Measurements from ENCODE around the gene TXNDC12. TPM values are rescaled to one million over a fixed set of nuclear protein-coding genes. Genes with fewer than 3 reads are reported as not detected.

Gene TXNDC12
- total and polyA plus RNA-seq, 9 of the 15 experiments (the other 6 are each of a cell fraction or from before 2014, with no cell fraction given): 17.0 to 60.8 (median 37.8) TPM

- TF ChIP-seq, protein P1, sequence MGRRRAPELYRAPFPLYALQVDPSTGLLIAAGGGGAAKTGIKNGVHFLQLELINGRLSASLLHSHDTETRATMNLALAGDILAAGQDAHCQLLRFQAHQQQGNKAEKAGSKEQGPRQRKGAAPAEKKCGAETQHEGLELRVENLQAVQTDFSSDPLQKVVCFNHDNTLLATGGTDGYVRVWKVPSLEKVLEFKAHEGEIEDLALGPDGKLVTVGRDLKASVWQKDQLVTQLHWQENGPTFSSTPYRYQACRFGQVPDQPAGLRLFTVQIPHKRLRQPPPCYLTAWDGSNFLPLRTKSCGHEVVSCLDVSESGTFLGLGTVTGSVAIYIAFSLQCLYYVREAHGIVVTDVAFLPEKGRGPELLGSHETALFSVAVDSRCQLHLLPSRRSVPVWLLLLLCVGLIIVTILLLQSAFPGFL (CRISPR knock-in tag; IDR thresholded peaks at IDR 0.05): no peak
- TF ChIP-seq DLX4 (CRISPR knock-in tag; IDR thresholded peaks at IDR 0.05): no peak
- 0 out of 2 replicates have a peak, but pooled peaks have one; percentile 24 for TF ChIP-seq ZNF3 (CRISPR knock-in tag; IDR thresholded peaks at IDR 0.05)
- peak; percentile 76; the same call in 1 of the 2 replicates for TF ChIP-seq ZBTB17 (CRISPR knock-in tag; IDR thresholded peaks at IDR 0.05)
- peak; percentile 74; the same call in 1 of the 2 replicates for TF ChIP-seq L3MBTL2 (IDR thresholded peaks at IDR 0.05)
- TF ChIP-seq, protein P2, sequence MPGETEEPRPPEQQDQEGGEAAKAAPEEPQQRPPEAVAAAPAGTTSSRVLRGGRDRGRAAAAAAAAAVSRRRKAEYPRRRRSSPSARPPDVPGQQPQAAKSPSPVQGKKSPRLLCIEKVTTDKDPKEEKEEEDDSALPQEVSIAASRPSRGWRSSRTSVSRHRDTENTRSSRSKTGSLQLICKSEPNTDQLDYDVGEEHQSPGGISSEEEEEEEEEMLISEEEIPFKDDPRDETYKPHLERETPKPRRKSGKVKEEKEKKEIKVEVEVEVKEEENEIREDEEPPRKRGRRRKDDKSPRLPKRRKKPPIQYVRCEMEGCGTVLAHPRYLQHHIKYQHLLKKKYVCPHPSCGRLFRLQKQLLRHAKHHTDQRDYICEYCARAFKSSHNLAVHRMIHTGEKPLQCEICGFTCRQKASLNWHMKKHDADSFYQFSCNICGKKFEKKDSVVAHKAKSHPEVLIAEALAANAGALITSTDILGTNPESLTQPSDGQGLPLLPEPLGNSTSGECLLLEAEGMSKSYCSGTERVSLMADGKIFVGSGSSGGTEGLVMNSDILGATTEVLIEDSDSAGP (CRISPR knock-in tag; IDR thresholded peaks at IDR 0.05): peak; percentile 50; the same call in 1 of the 2 replicates
- no peak for TF ChIP-seq ZNF76 (CRISPR knock-in tag; IDR thresholded peaks at IDR 0.05; ENCODE audit: borderline replicate concordance)
- TF ChIP-seq, protein P3, sequence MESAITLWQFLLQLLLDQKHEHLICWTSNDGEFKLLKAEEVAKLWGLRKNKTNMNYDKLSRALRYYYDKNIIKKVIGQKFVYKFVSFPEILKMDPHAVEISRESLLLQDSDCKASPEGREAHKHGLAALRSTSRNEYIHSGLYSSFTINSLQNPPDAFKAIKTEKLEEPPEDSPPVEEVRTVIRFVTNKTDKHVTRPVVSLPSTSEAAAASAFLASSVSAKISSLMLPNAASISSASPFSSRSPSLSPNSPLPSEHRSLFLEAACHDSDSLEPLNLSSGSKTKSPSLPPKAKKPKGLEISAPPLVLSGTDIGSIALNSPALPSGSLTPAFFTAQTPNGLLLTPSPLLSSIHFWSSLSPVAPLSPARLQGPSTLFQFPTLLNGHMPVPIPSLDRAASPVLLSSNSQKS (CRISPR knock-in tag; IDR thresholded peaks at IDR 0.05): no peak
- peak; percentile 72 for TF ChIP-seq JUND (IDR thresholded peaks at IDR 0.05; ENCODE audit: borderline replicate concordance, low read depth, low read length)
- no peak; the same call in 2 of the 3 replicates for TF ChIP-seq JUND (tag; IDR thresholded peaks at IDR 0.05; ENCODE audit: borderline replicate concordance, low read depth, low read length)
- TF ChIP-seq, protein P4, sequence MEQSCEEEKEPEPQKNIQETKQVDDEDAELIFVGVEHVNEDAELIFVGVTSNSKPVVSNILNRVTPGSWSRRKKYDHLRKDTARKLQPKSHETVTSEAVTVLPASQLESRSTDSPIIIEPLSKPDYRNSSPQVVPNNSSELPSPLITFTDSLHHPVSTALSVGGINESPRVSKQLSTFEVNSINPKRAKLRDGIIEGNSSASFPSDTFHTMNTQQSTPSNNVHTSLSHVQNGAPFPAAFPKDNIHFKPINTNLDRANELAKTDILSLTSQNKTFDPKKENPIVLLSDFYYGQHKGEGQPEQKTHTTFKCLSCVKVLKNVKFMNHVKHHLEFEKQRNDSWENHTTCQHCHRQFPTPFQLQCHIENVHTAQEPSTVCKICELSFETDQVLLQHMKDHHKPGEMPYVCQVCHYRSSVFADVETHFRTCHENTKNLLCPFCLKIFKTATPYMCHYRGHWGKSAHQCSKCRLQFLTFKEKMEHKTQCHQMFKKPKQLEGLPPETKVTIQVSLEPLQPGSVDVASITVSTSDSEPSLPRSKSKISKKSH (CRISPR knock-in tag; IDR thresholded peaks at IDR 0.05): peak; percentile 69; the same call in 1 of the 2 replicates
- TF ChIP-seq SREBF2 (CRISPR knock-in tag; IDR thresholded peaks at IDR 0.05): no peak
- TF ChIP-seq EHMT2 (IDR thresholded peaks at IDR 0.05): no peak
- no peak for TF ChIP-seq CBX2 (IDR thresholded peaks at IDR 0.05; ENCODE audit: insufficient read depth, low read length, poor library complexity, severe bottlenecking)
- 0 out of 2 replicates have a peak, but pooled peaks have one; percentile 94 for TF ChIP-seq DNMT1 (IDR thresholded peaks at IDR 0.05)
- TF ChIP-seq HDAC1 (IDR thresholded peaks at IDR 0.05): peak in 1 of 2 experiments; percentile 99; a peak in 2 of 4 replicates
- peak; percentile 34; the same call in 1 of the 2 replicates for TF ChIP-seq ZNF239 (CRISPR knock-in tag; IDR thresholded peaks at IDR 0.05)
- peak; percentile 98 for TF ChIP-seq KAT7 (CRISPR knock-in tag; IDR thresholded peaks at IDR 0.05; ENCODE audit: borderline replicate concordance)
- TF ChIP-seq TFAM (CRISPR knock-in tag; conservative IDR thresholded peaks at IDR 0.05): no peak
- TF ChIP-seq NR2C1 (IDR thresholded peaks at IDR 0.05): peak; percentile 81
- TF ChIP-seq NR2C1 (tag; IDR thresholded peaks at IDR 0.05): peak; percentile 86
- TF ChIP-seq PHF21A (IDR thresholded peaks at IDR 0.05; ENCODE audit: borderline replicate concordance, low read depth): no peak
Measured at GRCh38 chr1:52033190-52034049, 21.6 kb downstream of the TXNDC12 start, which contains the start of gene KTI12 (continued).
